Fibroblast of skin of right quadriceps (primary cell): Measurements from ENCODE around the gene MPPED1.

Source experiments
- DNase-seq: peaks from one replicate; pipeline ENCODE4 v3.0.0-alpha.2; 2013

The MPPED1 gene

GRCh38 chr22:43550024-43550620, 138.3 kb downstream of the MPPED1 start:
- no peak for DNase-seq

- DNase-seq, result no peak
These were observed 138.9 kb downstream of the MPPED1 start for GRCh38 chr22:43550672-43551071.

GRCh38 chr22:43553451-43554258, 141.8 kb downstream of the MPPED1 start:
- DNase-seq, result no peak

- DNase-seq, result no peak
These were observed 142.4 kb downstream of the MPPED1 start for GRCh38 chr22:43554259-43554636.

GRCh38 chr22:43554694-43555365, 143.0 kb downstream of the MPPED1 start:
- DNase-seq, result no peak

GRCh38 chr22:43555561-43556515, 144.0 kb downstream of the MPPED1 start:
- no peak for DNase-seq
